Tongue (tissue), 2 donors: Measurements from ENCODE around the gene POC1A. TPM values are rescaled to one million over a fixed set of nuclear protein-coding genes. Genes with fewer than 3 reads are reported as not detected.

Source experiments
- DNase-seq: peaks from one replicate; pipeline ENCODE4 v3.0.0-alpha.2; 2015
- total RNA-seq: library from RNA; depleted of rRNA; stranded (reverse); fragments of >200 nt; gene quantifications from one replicate; pipeline ENCODE4 v1.2.3, GENCODE V29; 2014

Gene POC1A
- total RNA-seq, 1 donor from 2014 or later = 4.5 TPM

GRCh38 chr3:52150860-52151259 is 3.4 kb downstream of the POC1A start:
- no peak for DNase-seq

- no peak for DNase-seq
Measured at GRCh38 chr3:52150357-52150756, 3.9 kb downstream of the POC1A start.

GRCh38 chr3:52149726-52150125 is 4.5 kb downstream of the POC1A start:
- DNase-seq = no peak

GRCh38 chr3:52149021-52149420 is 5.2 kb downstream of the POC1A start:
- DNase-seq = no peak

GRCh38 chr3:52147804-52148203 is 6.4 kb downstream of the POC1A start:
- no peak for DNase-seq

- no peak for DNase-seq
Measured at GRCh38 chr3:52146811-52147210, 7.4 kb downstream of the POC1A start.

GRCh38 chr3:52146189-52146588 is 8.0 kb downstream of the POC1A start:
- no peak for DNase-seq

GRCh38 chr3:52145736-52146110 is 8.5 kb downstream of the POC1A start:
- no peak for DNase-seq

GRCh38 chr3:52144796-52145735 is 9.2 kb downstream of the POC1A start:
- no peak for DNase-seq

GRCh38 chr3:52144034-52144795 is 10.0 kb downstream of the POC1A start:
- peak; percentile 92 for DNase-seq

GRCh38 chr3:52143616-52144015 is 10.6 kb downstream of the POC1A start:
- no peak for DNase-seq

GRCh38 chr3:52143156-52143555 is 11.1 kb downstream of the POC1A start:
- DNase-seq = no peak

- no peak for DNase-seq
Measured at GRCh38 chr3:52141751-52142150, 12.5 kb downstream of the POC1A start.

- DNase-seq = no peak
Measured at GRCh38 chr3:52140769-52141168, 13.5 kb downstream of the POC1A start.

GRCh38 chr3:52140000-52140399 is 14.2 kb downstream of the POC1A start:
- DNase-seq = no peak

GRCh38 chr3:52137311-52137710 is 16.9 kb downstream of the POC1A start:
- no peak for DNase-seq

- DNase-seq = no peak
Measured at GRCh38 chr3:52136513-52136912, 17.7 kb downstream of the POC1A start.

GRCh38 chr3:52135332-52135731 is 18.9 kb downstream of the POC1A start:
- no peak for DNase-seq

GRCh38 chr3:52134761-52135160 is 19.5 kb downstream of the POC1A start:
- DNase-seq = no peak

GRCh38 chr3:52132930-52133329 is 21.3 kb downstream of the POC1A start:
- no peak for DNase-seq

GRCh38 chr3:52132041-52132440 is 22.2 kb downstream of the POC1A start:
- no peak for DNase-seq

GRCh38 chr3:52130966-52131622 is 23.1 kb downstream of the POC1A start:
- DNase-seq = no peak

- DNase-seq = no peak
Measured at GRCh38 chr3:52128118-52128683, 26.0 kb downstream of the POC1A start.
